ENCODE measurements around the gene CTNNA2.

Gene CTNNA2

DNA sequence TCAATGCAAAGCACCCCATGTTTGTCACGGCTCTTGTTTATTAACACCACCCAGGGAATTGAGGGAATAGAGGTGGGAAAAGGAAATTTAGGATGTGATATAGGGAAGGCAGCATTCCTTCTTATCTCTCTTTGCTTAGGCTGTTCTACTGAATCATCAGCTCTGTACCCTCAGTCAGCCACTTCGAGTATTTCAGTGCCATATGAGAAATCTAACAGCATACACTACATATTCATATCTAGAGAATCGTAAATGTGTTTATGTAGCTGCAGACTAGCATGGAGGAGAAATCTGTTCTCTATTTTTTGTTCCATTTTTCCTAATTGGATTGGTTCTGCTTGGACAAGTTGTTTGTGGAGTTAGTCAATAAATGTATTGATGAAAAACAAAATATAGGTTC, 187.8 kb downstream of the CTNNA2 start:
- DNase-seq (ENCODE audit: low read depth in 2 of 3, low spot score in 2 of 3) = no peak

DNA sequence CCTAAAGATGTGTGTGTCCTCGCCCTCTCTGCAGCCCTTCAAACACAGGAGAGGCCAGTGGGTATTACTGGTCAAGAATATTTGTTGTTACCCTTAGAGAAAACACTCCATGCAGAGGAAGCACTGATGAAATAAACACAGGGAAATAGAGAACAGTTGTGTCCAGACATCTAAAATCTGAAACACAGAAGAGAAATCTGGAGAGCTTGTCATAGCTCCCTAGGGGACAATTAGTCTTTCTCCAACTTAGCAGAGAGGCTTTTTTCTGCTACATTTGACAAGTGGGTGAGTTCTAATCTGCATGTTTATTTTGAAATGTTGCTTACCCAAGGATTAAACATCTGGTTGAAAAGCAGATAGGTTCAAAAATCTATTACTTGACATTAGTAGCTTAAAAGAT, 190.1 kb downstream of the CTNNA2 start:
- DNase-seq (ENCODE audit: low read depth in 2 of 3, low spot score in 2 of 3) = no peak

DNA sequence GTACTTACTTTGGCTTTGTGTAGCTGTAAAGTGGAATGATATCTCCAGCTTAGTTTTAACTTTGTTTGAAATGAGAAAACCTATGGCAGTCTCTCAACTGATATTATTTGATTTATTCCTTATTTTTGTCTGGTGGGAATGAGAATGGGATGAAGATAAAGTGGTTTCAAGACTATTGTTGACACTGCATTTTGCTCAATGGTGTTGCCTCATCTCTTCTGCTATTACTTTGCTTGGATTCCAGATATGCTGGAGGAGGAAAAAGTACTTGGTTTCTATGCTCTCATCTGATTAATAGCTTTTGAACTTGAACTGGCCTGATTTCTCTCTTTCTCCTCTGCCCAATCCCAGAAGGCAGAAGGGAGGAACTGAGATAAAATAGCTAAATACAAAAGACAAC, 198.2 kb downstream of the CTNNA2 start:
- DNase-seq (ENCODE audit: low read depth in 2 of 3, low spot score in 2 of 3) = no peak

DNA sequence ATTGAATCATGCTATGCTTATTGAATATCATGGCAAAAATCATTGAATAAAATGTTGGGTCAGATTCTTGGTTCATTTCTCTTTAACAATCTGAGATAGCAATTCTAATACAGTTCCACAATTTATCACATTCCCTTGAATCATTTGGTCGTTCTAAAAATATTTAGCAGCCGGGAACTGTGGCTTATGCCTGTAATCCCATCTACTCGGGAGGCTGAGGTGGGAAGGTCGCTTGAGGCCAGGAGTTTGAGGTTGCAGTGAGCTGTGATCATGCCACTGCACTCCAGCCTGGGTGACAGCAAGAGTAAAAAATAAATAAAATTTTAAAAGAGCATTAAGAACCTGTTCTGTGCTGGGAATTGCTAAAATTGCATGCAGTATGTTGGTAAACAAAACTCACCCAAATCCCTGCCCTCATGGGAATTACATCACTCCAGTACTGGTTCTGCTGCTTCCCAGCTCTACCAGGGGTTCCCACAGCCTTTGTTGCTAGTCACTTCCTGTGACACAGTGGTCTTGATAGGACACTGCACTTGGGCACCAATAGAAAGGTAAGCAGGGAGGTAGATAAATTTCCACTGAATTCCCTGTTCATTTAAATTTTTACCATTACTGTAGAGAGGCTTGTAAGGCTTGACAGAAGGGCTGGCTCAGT, 200.4 kb downstream of the CTNNA2 start:
- no peak for DNase-seq (ENCODE audit: low read depth in 2 of 3, low spot score in 2 of 3)

DNA sequence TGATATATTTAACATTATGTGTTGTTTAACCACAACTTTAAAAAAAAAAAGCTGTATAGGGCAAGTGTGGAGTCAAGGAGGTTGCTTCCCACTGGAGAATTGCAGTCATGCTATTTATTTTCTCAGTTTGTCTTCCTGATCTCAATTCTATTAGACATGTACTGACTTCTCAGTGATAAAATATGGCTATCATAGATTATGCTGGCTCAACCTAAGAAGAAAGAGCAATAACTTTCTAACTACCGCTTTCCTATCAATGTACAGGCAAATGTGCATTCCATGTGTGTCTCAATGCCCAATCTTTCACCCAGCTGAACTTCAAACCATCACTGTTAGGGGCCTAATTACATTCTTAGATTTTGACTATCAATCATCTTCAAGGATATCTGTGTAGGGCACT, 201.4 kb downstream of the CTNNA2 start:
- no peak for DNase-seq (ENCODE audit: low read depth in 2 of 3, low spot score in 2 of 3)

DNA sequence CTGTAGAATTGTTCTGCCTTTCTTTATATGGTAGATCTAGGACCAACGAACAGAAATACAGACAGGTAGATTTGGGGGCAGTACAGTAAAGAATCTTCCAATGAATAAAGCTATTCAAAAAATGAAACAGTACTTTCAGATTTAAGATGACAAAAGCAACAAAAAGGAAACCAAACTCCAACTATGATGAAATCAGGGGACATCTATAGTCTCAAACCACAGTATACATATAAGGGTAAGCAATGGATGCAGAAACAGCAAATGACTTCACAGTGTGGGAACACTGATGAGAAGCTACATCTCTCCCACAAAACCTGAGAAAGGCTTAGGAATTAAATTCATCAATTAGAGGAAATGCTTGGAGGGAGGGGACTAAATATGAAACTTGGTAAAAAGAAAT, 202.5 kb downstream of the CTNNA2 start:
- no peak for DNase-seq (ENCODE audit: low read depth in 2 of 3, low spot score in 2 of 3)

DNA sequence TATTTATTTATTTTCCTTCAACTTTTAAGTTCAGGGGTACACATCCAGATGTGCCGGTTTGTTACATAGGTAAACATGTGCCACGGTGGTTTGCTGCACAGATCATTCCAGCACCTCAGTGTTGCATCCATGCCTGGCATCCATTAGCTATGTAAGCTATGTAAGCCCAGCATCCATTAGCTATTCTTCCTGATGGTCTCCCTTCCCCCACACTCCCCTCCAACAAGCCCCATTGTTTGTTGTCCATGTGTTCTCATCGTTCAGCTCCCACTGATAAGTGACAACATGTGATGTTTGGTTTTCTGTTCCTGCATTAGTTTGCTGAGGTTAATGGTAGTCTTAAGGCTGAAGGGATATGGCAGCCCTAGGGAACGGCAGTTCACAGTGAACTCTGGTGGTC, 203.4 kb downstream of the CTNNA2 start:
- no peak for DNase-seq (ENCODE audit: low read depth in 2 of 3, low spot score in 2 of 3)

DNA sequence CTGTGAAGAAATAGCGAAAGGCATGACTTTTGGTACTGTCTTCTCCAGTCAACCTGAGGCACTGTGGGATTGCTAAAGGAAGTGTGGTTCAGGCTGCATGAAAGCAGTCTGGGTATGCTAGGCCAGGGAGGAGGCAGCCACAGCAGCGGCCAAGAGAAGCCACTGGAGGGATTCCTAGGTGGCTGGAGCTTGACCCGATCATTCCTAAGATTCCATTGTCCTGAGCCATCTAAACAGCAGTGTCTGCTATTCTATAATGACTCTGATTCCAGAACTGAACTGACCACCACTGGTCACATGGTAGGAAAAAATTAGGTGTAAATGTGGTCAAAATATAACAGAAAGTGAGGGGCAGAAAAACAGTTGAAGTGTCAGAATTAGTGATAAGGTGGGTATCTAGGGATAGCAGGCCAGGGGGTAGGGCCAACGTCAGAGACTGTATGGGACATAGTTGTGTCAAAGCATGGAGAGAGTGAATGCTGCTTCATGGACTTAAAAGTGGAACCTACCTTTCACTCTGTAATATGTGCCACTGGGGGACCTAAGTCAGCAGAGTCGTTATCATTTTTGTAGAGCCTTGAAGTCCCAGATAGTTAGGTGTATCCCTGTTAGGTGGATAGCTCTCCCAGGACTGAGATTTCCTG, 204.6 kb downstream of the CTNNA2 start:
- no peak for DNase-seq (ENCODE audit: low read depth in 2 of 3, low spot score in 2 of 3)

DNA sequence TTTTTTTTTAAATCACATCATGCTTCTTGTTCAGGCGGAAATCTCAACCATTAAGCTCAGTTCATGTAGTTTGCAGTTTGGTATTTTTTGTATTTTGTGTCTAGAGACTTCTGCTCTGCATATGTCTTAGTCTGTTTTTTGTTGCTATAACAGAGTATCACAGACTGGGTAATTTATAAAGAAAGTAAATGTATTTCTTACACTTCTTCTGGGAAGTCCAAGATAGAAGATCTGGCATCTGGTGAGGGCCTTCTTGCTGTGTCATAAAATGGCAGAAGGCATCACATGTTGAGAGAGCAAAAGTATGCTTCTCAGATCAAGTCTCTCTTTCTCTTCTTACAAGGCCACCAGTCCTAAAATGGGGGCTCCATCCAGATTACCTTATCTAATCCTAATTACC, 208.2 kb downstream of the CTNNA2 start:
- DNase-seq (ENCODE audit: low read depth in 2 of 3, low spot score in 2 of 3) = no peak

DNA sequence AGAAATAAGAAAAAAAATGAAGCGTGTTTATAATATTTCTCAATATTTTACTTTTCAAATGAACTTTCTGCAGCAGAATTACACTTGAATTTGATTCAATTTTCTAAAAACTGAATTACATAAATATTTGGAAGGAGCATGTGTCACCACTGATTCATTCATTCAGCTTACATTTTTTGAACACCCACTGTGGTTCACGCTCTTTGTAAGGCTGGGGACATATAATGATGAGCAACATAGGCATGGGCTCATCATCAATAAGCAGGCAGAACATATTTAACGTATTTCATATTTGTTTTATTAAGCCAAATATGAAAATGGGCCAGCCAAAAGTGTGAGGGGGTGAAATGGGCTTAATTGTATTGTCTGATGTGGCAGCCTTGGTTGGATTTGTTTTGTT, 209.1 kb downstream of the CTNNA2 start:
- DNase-seq (ENCODE audit: low read depth in 2 of 3, low spot score in 2 of 3) = no peak

DNA sequence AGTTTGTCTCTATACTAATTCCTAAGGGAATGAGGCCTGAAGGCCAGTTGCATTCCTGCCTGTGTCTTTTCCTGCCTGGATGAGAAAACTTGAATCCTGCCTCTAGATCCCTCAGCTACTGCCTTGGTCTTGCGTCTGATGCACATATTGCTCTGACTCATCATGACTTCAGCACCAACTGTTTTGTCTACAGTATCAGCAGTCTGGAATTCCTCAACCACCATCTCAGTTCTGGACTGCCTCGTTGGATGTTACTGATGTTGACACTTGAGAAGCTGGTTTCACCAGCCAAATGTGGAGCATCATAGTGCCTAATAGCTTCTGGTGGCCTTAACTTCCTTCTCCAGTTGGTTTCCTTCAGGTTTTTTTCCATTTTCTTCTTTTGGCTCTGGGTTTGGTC, 211.0 kb downstream of the CTNNA2 start:
- no peak for DNase-seq (ENCODE audit: low read depth in 2 of 3, low spot score in 2 of 3)

DNA sequence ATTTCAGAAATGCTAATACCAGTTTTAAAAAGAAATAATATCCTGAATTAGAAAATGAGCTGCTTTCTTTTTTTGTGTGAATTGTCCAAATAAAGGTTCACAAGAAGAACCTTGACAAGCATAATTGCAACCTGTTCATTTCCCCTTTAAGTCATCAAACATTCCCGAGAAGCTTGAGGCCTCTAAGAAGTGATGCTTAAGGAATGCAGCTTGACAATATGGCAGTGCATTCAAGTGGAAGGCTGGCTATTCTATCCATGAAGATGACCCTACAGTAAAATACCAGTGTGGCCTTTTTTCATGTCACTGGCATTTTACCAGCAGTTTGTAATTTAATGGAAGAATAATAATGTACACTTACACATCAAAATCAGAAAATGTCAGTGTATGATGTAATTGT, 216.7 kb downstream of the CTNNA2 start:
- no peak for DNase-seq (ENCODE audit: low read depth in 2 of 3, low spot score in 2 of 3)

DNA sequence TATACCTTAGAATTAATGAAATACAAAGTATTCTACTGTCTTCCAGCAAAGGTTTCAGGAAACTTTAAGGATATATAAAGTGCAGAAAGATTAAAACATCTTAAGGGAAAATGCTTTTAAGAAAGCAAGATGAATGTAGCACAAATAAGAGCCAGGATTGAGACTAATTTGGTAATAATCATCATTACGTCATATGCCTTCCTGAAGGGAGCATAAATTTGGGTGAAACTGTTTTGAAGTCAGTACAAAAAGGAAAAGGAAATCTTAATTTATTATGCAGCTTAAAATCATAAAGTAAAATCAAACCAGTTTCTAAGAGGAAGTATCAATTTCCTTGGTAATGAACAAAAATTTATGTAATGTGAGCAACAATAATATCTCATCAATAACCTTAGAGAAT, 221.7 kb downstream of the CTNNA2 start:
- no peak for DNase-seq (ENCODE audit: low read depth in 2 of 3, low spot score in 2 of 3)

DNA sequence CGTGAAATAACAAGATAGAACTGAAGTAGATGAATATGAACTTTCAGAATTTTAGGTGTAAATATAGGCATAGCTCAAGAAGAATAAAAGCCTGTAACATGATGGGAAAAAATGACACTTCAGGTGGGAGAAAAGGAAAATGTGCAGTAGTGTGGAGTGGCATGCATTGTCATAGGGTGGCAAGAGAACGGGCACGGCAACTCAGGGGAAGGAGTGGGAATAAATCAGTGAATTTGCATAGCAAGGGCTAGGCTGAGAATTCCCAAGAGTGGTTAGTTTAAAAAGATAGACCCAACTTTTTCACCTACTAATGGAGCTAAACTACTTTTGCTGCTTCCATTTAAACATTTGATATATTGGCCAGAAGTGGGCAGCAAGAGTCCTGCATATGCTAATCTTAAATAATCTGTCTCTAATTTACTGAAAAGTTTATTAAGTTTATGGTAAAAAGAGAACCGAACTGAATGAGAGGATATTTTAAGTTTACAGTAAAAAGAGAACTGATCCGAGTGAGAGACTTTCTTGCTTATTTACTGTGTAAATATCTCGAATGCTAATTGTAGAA, 228.1 kb downstream of the CTNNA2 start:
- no peak for DNase-seq (ENCODE audit: low read depth in 2 of 3, low spot score in 2 of 3)

DNA sequence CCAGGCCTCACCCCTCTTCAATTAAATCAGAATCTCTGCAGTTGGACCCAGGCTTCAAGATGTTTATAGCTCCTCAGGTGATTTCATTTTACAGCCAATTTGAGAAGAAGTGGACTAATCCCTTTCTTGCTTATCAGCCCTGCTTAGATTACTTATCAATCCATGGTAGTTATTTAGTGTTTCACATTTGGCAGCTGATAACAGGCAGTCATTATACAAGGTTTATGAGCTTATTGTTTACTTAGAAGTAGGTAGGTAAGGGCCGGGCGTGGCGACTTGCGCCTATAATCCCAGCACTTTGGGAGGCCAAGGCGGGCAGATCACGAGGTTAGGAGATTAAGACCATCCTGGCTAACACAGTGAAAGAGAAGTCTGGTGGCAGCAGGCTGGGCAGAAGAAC, 237.5 kb downstream of the CTNNA2 start:
- DNase-seq (ENCODE audit: low read depth in 2 of 3, low spot score in 2 of 3) = no peak

DNA sequence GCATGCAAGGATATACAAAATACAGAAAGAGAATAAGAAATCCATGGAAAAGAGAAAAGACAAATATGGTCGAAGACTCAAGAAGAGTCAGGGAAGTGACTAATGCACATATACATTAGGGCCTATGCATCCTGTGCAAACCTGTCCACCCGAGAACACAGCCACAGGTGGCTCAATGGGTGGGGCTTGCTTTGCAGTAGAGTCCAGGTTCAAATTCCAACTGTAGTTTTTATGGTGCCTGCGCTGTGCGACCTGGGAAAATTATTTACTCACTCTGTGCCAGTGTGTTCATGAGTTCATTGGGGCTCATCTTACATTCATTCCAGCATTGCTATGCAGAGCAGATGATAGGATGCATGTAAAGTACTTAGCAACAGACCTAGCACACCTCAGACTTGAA, 244.7 kb downstream of the CTNNA2 start:
- DNase-seq (ENCODE audit: low read depth in 2 of 3, low spot score in 2 of 3) = no peak

DNA sequence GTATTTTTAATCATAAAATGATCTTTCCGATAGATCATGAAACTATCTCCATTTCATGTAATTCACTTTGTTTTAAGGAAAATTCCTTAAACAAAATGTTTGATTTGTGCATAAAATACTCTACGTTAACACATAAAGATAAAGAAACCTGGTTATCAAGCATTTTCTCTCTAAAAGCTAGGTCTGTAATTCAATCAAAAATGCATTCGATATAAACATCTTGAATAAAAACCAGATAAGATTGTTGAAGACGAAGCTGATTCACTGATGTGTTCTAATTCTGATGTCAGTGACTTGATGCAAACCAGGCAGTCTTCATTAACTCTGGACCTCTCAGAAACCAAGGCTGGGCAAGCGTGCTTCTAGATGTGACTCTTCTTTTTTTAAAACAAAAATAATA, 245.2 kb downstream of the CTNNA2 start:
- DNase-seq (ENCODE audit: low read depth in 2 of 3, low spot score in 2 of 3) = no peak

DNA sequence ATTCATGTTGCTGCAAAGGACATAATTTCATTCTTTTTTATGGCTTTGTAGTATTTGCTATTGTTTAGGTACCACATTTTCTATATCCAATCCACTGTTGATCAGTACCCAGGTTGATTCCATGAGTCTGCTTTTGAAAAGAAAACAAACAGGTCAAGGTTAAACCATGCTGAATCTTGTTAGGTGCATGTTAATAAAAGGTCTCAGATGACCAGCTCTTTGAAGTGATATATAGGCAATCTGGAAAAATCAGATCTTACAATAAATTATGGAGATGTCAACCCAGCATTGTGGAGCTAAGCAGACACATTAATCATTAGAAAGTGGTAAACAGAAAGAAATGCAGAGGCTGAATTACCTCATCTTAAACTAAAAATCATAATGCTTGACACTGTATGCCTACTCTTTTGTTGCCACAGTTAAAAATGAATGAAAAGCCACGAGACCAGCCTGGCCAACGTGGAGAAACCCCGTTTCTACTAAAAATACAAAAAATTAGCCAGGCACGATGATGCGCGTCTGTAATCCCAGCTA, 246.0 kb downstream of the CTNNA2 start:
- no peak for DNase-seq (ENCODE audit: low read depth in 2 of 3, low spot score in 2 of 3)

DNA sequence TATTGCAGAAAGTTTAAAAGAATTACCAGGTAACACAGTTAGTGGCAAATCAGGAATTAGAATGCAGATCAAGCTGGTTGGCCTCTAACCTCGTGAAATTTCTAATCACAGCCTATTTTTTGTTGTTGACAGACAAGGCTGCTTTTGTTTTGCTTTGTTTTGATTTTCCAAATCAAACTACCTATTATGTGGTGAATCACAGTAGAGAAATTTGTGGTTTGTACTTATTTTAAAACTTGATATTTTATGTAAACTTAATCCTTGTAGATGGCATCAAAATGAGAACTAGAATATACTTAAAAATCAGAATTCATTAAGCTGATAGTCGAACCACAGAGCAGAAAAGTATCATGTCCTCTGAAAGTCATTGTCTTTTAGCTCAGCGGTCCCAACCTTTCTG, 258.1 kb downstream of the CTNNA2 start:
- DNase-seq (ENCODE audit: low read depth in 2 of 3, low spot score in 2 of 3) = no peak

DNA sequence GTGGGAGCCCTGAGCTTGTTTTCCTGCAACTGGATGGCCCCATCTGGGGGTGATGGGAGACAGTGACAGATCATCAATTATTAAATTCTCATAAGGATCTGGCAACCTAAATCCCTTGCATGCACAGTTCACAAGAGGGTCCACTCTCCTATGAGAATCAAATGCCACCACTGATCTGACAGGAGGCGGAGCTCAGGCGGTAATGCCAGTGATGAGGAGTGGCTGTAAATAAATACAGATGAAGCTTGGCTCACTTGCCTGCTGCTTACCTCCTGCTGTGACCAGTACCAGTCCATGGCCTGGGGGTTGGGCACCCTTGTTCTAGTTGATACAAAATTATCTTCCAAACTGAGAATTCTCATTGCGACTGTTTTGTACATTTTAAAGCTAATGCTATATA, 258.6 kb downstream of the CTNNA2 start:
- DNase-seq (ENCODE audit: low read depth in 2 of 3, low spot score in 2 of 3) = no peak

DNA sequence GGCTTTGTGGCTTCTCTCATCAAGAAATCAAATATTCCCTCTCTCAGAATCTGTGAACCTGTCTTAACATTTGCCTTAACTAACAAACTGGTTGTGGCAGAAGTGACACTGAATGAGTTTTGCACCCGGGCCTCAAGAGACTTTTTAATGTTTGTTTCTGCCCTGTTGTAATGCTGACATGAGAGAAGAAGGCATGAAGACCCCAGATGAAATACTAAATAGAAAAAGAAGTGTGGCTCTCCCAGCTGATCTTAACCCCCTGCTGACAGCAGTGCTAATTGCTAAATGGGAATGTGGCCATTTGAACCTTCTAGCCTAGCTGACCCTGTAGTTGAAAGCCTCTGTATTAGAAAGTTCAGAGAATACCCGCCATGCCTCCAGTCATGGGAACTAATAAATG, 261.2 kb downstream of the CTNNA2 start:
- no peak for DNase-seq (ENCODE audit: low read depth in 2 of 3, low spot score in 2 of 3)

DNA sequence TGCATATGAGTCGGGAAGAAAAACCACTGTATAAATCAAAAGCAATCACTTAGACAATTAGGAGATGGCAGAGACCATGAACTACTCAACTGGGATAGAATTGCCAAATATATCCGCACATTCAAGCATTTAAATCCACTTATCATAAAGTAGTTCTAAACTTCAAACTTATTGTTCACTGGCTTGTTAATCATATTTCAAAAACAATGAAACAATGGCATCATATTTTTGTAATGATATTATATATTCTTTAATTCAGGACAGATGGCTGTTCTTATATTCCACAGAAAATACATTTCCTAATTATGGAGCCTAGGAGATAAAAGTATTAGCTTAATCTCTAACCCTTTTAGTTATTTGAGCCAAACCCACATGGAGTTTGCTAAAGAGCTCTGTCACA, 263.6 kb downstream of the CTNNA2 start:
- DNase-seq (ENCODE audit: low read depth in 2 of 3, low spot score in 2 of 3) = no peak

DNA sequence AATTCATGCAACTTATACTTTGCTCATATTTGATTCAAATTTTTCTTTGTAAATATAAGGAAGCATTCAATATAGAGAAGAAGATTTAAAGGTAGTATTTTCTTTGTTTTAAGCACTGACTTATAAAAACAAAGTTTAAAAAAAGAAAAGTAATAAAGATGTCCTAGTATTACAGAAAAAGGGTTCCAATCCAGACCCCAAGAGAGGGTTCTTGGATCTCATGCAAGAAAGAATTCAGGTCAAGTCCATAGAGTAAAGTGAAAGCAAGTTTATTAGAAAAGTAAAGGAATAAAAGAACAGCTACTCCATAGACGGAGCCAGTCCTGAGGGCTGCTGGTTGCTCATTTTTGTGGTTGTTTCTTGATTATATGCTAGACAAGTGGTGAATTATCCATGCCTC, 267.9 kb downstream of the CTNNA2 start:
- no peak for DNase-seq (ENCODE audit: low read depth in 2 of 3, low spot score in 2 of 3)

Measured in activated CD8-positive, alpha-beta memory T cell treated with anti-CD3 and anti-CD28 coated beads for 48 hours (primary cell).